CD4-positive, alpha-beta memory T cell (primary cell): ENCODE measurements around the gene ZDHHC4. TPM values are rescaled to one million over a fixed set of nuclear protein-coding genes. Genes with fewer than 3 reads are reported as not detected.
A peak's percentile ranks its signal among the peaks of the same experiment; 100 is the strongest.

ENCODE experiments used
- CTCF ChIA-PET: fragments of 350-600 bp; sonication (Branson Sonifier 250); formaldehyde crosslinking; loops from one replicate; lab custom pipeline; 2021; ENCODE audit warnings: inconsistent platforms; ENCODE audit not compliant: partially characterized antibody; lab: Charles Lee
- POLR2A ChIA-PET: fragments of 350-600 bp; sonication (Branson Sonifier 250); formaldehyde crosslinking; loops from one replicate; lab custom pipeline; 2021; ENCODE audit not compliant: partially characterized antibody; lab: Charles Lee
- DNase-seq, 5 donors: peaks; one replicate each; pipeline versions ENCODE4 v3.0.0 to v3.0.0-alpha.2; 2020 to 2022; ENCODE audit warnings: mixed read lengths in 1 of 5
- H3K27ac ChIP-seq: one replicate; pipeline ENCODE4 v1.7.0; 2013; ENCODE audit warnings: low read depth, low read length
- H3K27me3 ChIP-seq: 2 replicates; pipeline ENCODE4 v1.7.0; 2013; ENCODE audit warnings: mild to moderate bottlenecking, low read length, moderate library complexity; ENCODE audit not compliant: insufficient read depth
- H3K36me3 ChIP-seq: 2 replicates; pipeline ENCODE4 v1.7.0; 2013; ENCODE audit warnings: mild to moderate bottlenecking, low read length, moderate library complexity; ENCODE audit not compliant: insufficient read depth
- H3K4me1 ChIP-seq: 2 replicates; pipeline ENCODE4 v1.7.0; 2013; ENCODE audit warnings: mild to moderate bottlenecking, low read length, moderate library complexity; ENCODE audit not compliant: insufficient read depth
- H3K4me3 ChIP-seq, 2 donors: one replicate each; pipeline ENCODE4 v1.7.0; 2013; ENCODE audit warnings: low read length in 2 of 2, mild to moderate bottlenecking in 1 of 2
- H3K9me3 ChIP-seq, 2 donors: one replicate each; pipeline ENCODE4 v1.7.0; 2013; ENCODE audit warnings: low read length in 2 of 2, control low read depth in 1 of 2; ENCODE audit not compliant: control insufficient read depth in 1 of 2
- H3K27ac Mint-ChIP-seq, 7 donors: one replicate each; pipeline ENCODE4 v1.8.0; 2020 to 2021; ENCODE audit warnings: mixed read lengths in 7 of 7, mild to moderate bottlenecking in 6 of 7, inconsistent platforms in 3 of 7, moderate library complexity in 3 of 7
- H3K27me3 Mint-ChIP-seq, 2 donors: one replicate each; pipeline ENCODE4 v1.8.0; 2020 to 2021; ENCODE audit warnings: mixed read lengths in 2 of 2
- H3K36me3 Mint-ChIP-seq, 2 donors: one replicate each; pipeline ENCODE4 v1.8.0; 2020 to 2021; ENCODE audit warnings: mixed read lengths in 2 of 2, inconsistent platforms in 1 of 2, mild to moderate bottlenecking in 1 of 2
- H3K4me1 Mint-ChIP-seq, 4 donors: one replicate each; pipeline ENCODE4 v1.8.0; 2020 to 2021; ENCODE audit warnings: mixed read lengths in 4 of 4, mild to moderate bottlenecking in 1 of 4
- H3K4me3 Mint-ChIP-seq, 8 donors: one replicate each; pipeline ENCODE4 v1.8.0; 2020 to 2021; ENCODE audit warnings: mixed read lengths in 8 of 8, mild to moderate bottlenecking in 7 of 8, moderate library complexity in 6 of 8, inconsistent platforms in 3 of 8
- H3K9me3 Mint-ChIP-seq, 8 donors: one replicate each; pipeline ENCODE4 v1.8.0; 2020 to 2021; ENCODE audit warnings: mixed read lengths in 8 of 8, mild to moderate bottlenecking in 5 of 8, inconsistent platforms in 3 of 8, moderate library complexity in 1 of 8
- intact Hi-C: fragments of 100-400 bp; cut with micrococcal nuclease; formaldehyde crosslinking; loops from one replicate; pipeline ENCODE4 v1.15.1; 2023
- polyA plus RNA-seq, 2 donors: library from polyadenylated mRNA; unstranded; fragments of 300-500 nt; fragmentation: Illumina TruSeq; gene quantifications; one replicate each; pipeline ENCODE4 v1.2.3, GENCODE V29; 2021
- total RNA-seq, 2 experiments: library from RNA; stranded (reverse); gene quantifications; one replicate each; pipeline ENCODE4 v1.2.3, GENCODE V29; 2021

ZDHHC4 gene
- total and polyA plus RNA-seq, 4 experiments from 2014 or later, result 31.6 to 80.8 (median 42.1) TPM

DNA sequence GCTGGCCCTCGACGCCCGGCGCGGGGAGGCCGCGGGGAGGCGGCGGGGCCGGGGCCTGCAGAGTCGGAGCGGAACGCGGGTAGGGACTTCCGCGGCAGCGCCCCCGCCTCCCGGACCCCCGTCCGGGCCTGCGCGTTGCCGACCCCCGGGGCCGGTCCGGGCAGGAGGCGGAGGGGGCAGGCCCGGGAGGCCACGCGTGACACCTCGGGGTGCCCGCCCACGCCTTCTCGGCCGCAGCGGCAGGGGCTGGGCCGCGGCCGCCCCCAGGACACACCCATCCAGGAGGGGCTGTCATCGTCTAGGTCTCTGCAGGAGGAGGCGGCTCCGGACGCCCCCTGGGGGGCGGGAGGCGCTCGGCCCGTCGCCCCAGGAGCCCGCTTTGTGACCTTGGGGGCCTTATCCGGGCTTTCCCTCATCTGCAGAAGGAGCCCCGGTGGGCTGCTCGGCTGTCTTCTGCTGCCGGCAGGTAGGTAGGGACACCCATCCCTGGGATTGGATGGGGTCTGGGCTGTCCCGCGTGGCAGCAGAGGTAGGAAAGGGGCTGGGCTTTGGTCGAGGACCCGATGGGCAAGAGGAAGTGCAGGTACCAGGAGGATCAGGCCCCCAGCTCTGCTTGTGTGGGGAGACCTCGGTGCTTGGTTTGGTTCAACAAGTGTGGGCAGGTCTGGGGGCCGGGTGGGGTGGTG lies 60.4 kb downstream of the ZDHHC4 start:
- intact Hi-C loops, result loop anchor here (1.0 to 2.0 kb wide), 2 partner anchors 47 to 69 kb away; partner anchors contain the start of genes INTS15 and ZNF12
- ChIA-PET POLR2A (interaction anchor here (1.0 to 2.6 kb wide), 5 partner anchors 12 to 47 kb away, joined by 4 to 8 read pairs (median 5); partner anchors contain the start of gene INTS15), CTCF (no interaction called here)
- peak overlapping the region in 1 of 2 donors; percentile 38 for H3K4me3 ChIP-seq
- H3K4me1 ChIP-seq, result peaks cover 20% of the 10 kb centered on the region
- Mint-ChIP-seq H3K4me1 (peaks cover 13 to 28% (median 24%) of the 10 kb centered on the region in 4 donors), H3K36me3 (peaks cover 21 to 37% of the 10 kb centered on the region in 2 donors), H3K4me3 (peak overlapping the region; percentile 84 to 90 (median 88)), H3K27me3 (no peaks in the 10 kb centered on the region), H3K9me3 (no peaks in the 10 kb centered on the region), H3K27ac (peak overlapping the region; percentile 73 to 95 (median 90))
- no peaks in the 10 kb centered on the region for H3K27me3 ChIP-seq
- H3K27ac ChIP-seq, result peak overlapping the region; percentile 56
- peaks cover 14% of the 10 kb centered on the region for H3K36me3 ChIP-seq
- no peaks in the 10 kb centered on the region for H3K9me3 ChIP-seq
- DNase-seq, result peak; percentile 45 to 65 (median 50)

Other genes with a start within 250 kb of the ZDHHC4 start
- gene FAM220A, start 228.5 kb upstream of the ZDHHC4 start, total RNA-seq, result 10 to 100 TPM; 17.0 to 18.1 TPM
- 1 to 10 TPM; 2.6 to 4.7 TPM for gene FAM220A, start 228.5 kb upstream of the ZDHHC4 start, polyA plus RNA-seq
- 10 to 100 TPM; 85.5 to 94.3 TPM for gene RAC1, start 202.9 kb upstream of the ZDHHC4 start, total RNA-seq
- 100 to 1,000 TPM; 187 to 283 TPM for gene RAC1, start 202.9 kb upstream of the ZDHHC4 start, polyA plus RNA-seq
- 10 to 100 TPM; 36.4 to 37.0 TPM for gene DAGLB, start 129.5 kb upstream of the ZDHHC4 start, total RNA-seq
- gene DAGLB, start 129.5 kb upstream of the ZDHHC4 start, polyA plus RNA-seq, result 10 to 100 TPM in 1 of 2 donors, 1 to 10 TPM in 1; 5.3 to 12.7 TPM
- 10 to 100 TPM; 41.1 to 46.4 TPM for gene KDELR2, start 93.3 kb upstream of the ZDHHC4 start, total RNA-seq
- 10 to 100 TPM; 51.6 to 54.3 TPM for gene KDELR2, start 93.3 kb upstream of the ZDHHC4 start, polyA plus RNA-seq
- under 1 TPM; 0.47 to 0.81 TPM for gene GRID2IP, start 26.0 kb upstream of the ZDHHC4 start, total RNA-seq
- under 1 TPM; 0.04 to 0.10 TPM for gene GRID2IP, start 26.0 kb upstream of the ZDHHC4 start, polyA plus RNA-seq
- gene INTS15, start 12.6 kb downstream of the ZDHHC4 start, total RNA-seq, result 10 to 100 TPM; 56.6 to 62.1 TPM
- gene INTS15, start 12.6 kb downstream of the ZDHHC4 start, polyA plus RNA-seq, result 10 to 100 TPM; 25.4 to 37.5 TPM
- gene ZNF853, start 38.2 kb downstream of the ZDHHC4 start, total RNA-seq, result 1 to 10 TPM; 2.0 to 2.2 TPM
- 1 to 10 TPM in 1 of 2 donors, under 1 TPM in 1; 0.34 to 1.9 TPM for gene ZNF853, start 38.2 kb downstream of the ZDHHC4 start, polyA plus RNA-seq
- gene ZNF316, start 59.9 kb downstream of the ZDHHC4 start, total RNA-seq, result 10 to 100 TPM; 59.4 to 62.0 TPM
- gene ZNF316, start 59.9 kb downstream of the ZDHHC4 start, polyA plus RNA-seq, result 1 to 10 TPM in 1 of 2 donors, under 1 TPM in 1; 0.45 to 5.8 TPM
- 10 to 100 TPM; 48.0 to 49.6 TPM for gene ZNF12, start 129.5 kb downstream of the ZDHHC4 start, total RNA-seq
- 10 to 100 TPM; 20.4 to 38.9 TPM for gene ZNF12, start 129.5 kb downstream of the ZDHHC4 start, polyA plus RNA-seq
- gene RSPH10B2, start 176.6 kb downstream of the ZDHHC4 start, total RNA-seq, result 1 to 10 TPM in 1 of 2 experiments, under 1 TPM in 1; 0.70 to 1.1 TPM
- gene RSPH10B2, start 176.6 kb downstream of the ZDHHC4 start, polyA plus RNA-seq, result under 1 TPM in 1 of 2 donors, not detected in 1; 0.10 TPM
- 10 to 100 TPM; 89.5 to 95.3 TPM for gene CCZ1B, start 248.8 kb downstream of the ZDHHC4 start, total RNA-seq
- gene CCZ1B, start 248.8 kb downstream of the ZDHHC4 start, polyA plus RNA-seq, result 10 to 100 TPM; 22.1 to 32.2 TPM